GM19324 (cell line): ENCODE measurements around the gene CHEK1.
"Not testable (repeated sequence)": the region's sequence is repeated elsewhere in the genome, so short reads cannot be mapped to it uniquely, and the experiment has no call there.

Experiments
- ATAC-seq: cut with Tn5 transposase; IDR thresholded peaks from one replicate; pipeline ENCODE4 v1.9.1; 2021; ENCODE audit warnings: mild to moderate bottlenecking, moderate library complexity; ENCODE audit not compliant: unreplicated experiment, low FRiP score

Gene CHEK1

GRCh38 chr11:125624756-125625213 is at the start of gene CHEK1:
TSS of gene CHEK1 (plus strand) at chr11:125625163. CDS start at chr11:125626769, 1,606 bp downstream.
- no peak for ATAC-seq

- not testable (repeated sequence) for ATAC-seq
Observed at GRCh38 chr11:125577181-125577580, 47.8 kb upstream of the CHEK1 start.

GRCh38 chr11:125578783-125579182 is 46.2 kb upstream of the CHEK1 start:
- ATAC-seq: no peak

GRCh38 chr11:125579811-125580210 is 45.2 kb upstream of the CHEK1 start:
- no peak for ATAC-seq

GRCh38 chr11:125583496-125583895 is 41.5 kb upstream of the CHEK1 start:
- ATAC-seq: no peak

- ATAC-seq: no peak
Observed at GRCh38 chr11:125585487-125585886, 39.5 kb upstream of the CHEK1 start.

GRCh38 chr11:125586623-125587022 is 38.3 kb upstream of the CHEK1 start:
- ATAC-seq: no peak

GRCh38 chr11:125587480-125587879 is 37.5 kb upstream of the CHEK1 start:
- no peak for ATAC-seq

GRCh38 chr11:125588505-125588904 is 36.5 kb upstream of the CHEK1 start:
- ATAC-seq: no peak

GRCh38 chr11:125591649-125592304 is 33.2 kb upstream of the CHEK1 start:
- ATAC-seq: peak; percentile 29

GRCh38 chr11:125592305-125593113 is 32.5 kb upstream of the CHEK1 start, which contains the start of gene STT3A:
TSS of gene STT3A (plus strand) at chr11:125592852. CDS start at chr11:125595916, 3,064 bp downstream.
- peak; percentile 99 for ATAC-seq

- ATAC-seq: no peak
Observed at GRCh38 chr11:125593114-125593820, 31.7 kb upstream of the CHEK1 start.

- ATAC-seq: no peak
Observed at GRCh38 chr11:125594958-125595357, 30.0 kb upstream of the CHEK1 start.

GRCh38 chr11:125600663-125601062 is 24.3 kb upstream of the CHEK1 start:
- no peak for ATAC-seq

- no peak for ATAC-seq
Observed at GRCh38 chr11:125603207-125603606, 21.8 kb upstream of the CHEK1 start.

GRCh38 chr11:125605417-125605816 is 19.5 kb upstream of the CHEK1 start:
- ATAC-seq: no peak

- ATAC-seq: no peak
Observed at GRCh38 chr11:125609545-125609944, 15.4 kb upstream of the CHEK1 start.

- ATAC-seq: no peak
Observed at GRCh38 chr11:125618383-125618782, 6.6 kb upstream of the CHEK1 start.

- ATAC-seq: no peak
Observed at GRCh38 chr11:125621995-125622394, 3.0 kb upstream of the CHEK1 start.

- ATAC-seq: no peak
Observed at GRCh38 chr11:125623064-125623463, 1.9 kb upstream of the CHEK1 start.

- ATAC-seq: no peak
Observed at GRCh38 chr11:125625225-125625629, 264 bp downstream of the CHEK1 start.
